Stimulated activated CD8-positive, alpha-beta memory T cell treated with anti-CD3 and anti-CD28 coated beads, Interleukin-7, amount 100 ng/mL, for 4 hours (primary cell): Measurements from ENCODE around the gene NFYC.
"Not testable (repeated sequence)": the region's sequence is repeated elsewhere in the genome, so short reads cannot be mapped to it uniquely, and the experiment has no call there.

ENCODE experiments used
- DNase-seq, 2 donors: peaks; one replicate each; pipeline ENCODE4 v3.0.0-alpha.2; 2020; ENCODE audit warnings: low read depth in 2 of 2

NFYC gene

GRCh38 chr1:40665335-40666171 is 26.0 kb upstream of the NFYC start, which contains the start of gene RIMS3:
Gene RIMS3 (minus strand): TSS chr1:40665682. CDS start chr1:40641925, 23,757 bp downstream.
- DNase-seq: peak; percentile 62 to 72

GRCh38 chr1:40668769-40669525 is 22.6 kb upstream of the NFYC start:
- DNase-seq: peak; percentile 64 to 74

GRCh38 chr1:40673452-40673851 is 18.1 kb upstream of the NFYC start:
- no peak for DNase-seq

GRCh38 chr1:40676501-40676900 is 15.0 kb upstream of the NFYC start:
- DNase-seq: no peak

- no peak for DNase-seq
Measured at GRCh38 chr1:40679165-40679953, 12.1 kb upstream of the NFYC start.

- no peak for DNase-seq
Measured at GRCh38 chr1:40684669-40685068, 6.8 kb upstream of the NFYC start.

- no peak for DNase-seq
Measured at GRCh38 chr1:40687059-40687458, 4.4 kb upstream of the NFYC start.

- no peak for DNase-seq
Measured at GRCh38 chr1:40687661-40688060, 3.8 kb upstream of the NFYC start.

- DNase-seq: no peak
Measured at GRCh38 chr1:40689737-40690136, 1.8 kb upstream of the NFYC start.

- DNase-seq: no peak
Measured at GRCh38 chr1:40690771-40691537, 550 bp upstream of the NFYC start.

GRCh38 chr1:40692429-40692895 is 958 bp downstream of the NFYC start:
- DNase-seq: no peak

GRCh38 chr1:40693425-40693824 is 1.9 kb downstream of the NFYC start:
- DNase-seq: no peak

- no peak for DNase-seq
Measured at GRCh38 chr1:40694353-40694874, 2.9 kb downstream of the NFYC start.

GRCh38 chr1:40696294-40696693 is 4.8 kb downstream of the NFYC start:
- no peak for DNase-seq

- no peak for DNase-seq
Measured at GRCh38 chr1:40697436-40697835, 5.9 kb downstream of the NFYC start.

GRCh38 chr1:40699787-40700186 is 8.3 kb downstream of the NFYC start:
- no peak for DNase-seq

- DNase-seq: no peak
Measured at GRCh38 chr1:40701684-40702083, 10.2 kb downstream of the NFYC start.

GRCh38 chr1:40702810-40703209 is 11.3 kb downstream of the NFYC start:
- not testable (repeated sequence) for DNase-seq

- no peak for DNase-seq
Measured at GRCh38 chr1:40703316-40703715, 11.8 kb downstream of the NFYC start.

GRCh38 chr1:40704817-40705733 is 13.6 kb downstream of the NFYC start:
- DNase-seq: no peak
